ENCODE results near the gene FREY1. TPM values are rescaled to one million over a fixed set of nuclear protein-coding genes. Genes with fewer than 3 reads are reported as not detected.

The FREY1 gene
- total and polyA plus RNA-seq, 2 of the 4 experiments (the other 2 are of a cell fraction): 0.21 TPM; not detected in 1

DNA sequence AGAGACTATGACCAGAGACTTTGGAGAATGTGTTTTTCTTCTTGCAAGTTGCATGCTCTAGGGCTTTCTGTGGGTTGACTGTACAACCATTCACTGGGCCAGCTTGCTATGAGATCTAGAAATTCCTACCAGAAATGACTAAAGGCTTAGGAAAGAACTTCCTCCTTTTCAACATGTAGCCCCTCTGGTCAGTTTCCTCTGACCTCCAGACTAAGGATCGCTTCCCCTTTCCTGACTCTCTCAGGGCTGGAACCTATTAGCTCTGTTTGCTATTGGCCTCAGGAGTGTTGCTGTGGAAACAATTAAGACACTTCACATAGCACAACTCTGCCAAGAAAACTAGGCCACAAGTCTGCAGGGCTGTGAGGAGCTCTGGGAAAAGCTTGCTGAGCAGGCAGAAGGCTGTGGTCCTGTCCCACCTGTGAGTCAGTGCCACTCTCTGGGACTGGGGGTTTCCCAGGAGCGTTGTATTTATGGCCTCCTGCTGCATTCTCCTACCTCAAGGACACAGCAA, 49.1 kb downstream of the FREY1 start:
- Histone ChIP-seq H4K20me1 (ENCODE audit: insufficient read depth, low read length) (peaks cover 21% of the 10 kb centered on the region), H3K9me1 (ENCODE audit: insufficient read depth, low read length) (peaks cover 23% of the 10 kb centered on the region), H3K18ac (ENCODE audit: low read depth, low read length) (peak overlapping the region; percentile 14; the same call in 1 of the 2 replicates), H3K4me1 (ENCODE audit: control insufficient read depth, insufficient read depth, low read length) (peaks cover 30% of the 10 kb centered on the region), H3K23ac (ENCODE audit: low read depth, low read length) (peak overlapping the region; percentile 1; the same call in 1 of the 2 replicates), H3K27me3 (ENCODE audit: control insufficient read depth, insufficient read depth, low read length) (no peaks in the 10 kb centered on the region), H4K91ac (ENCODE audit: insufficient read depth, low read depth, low read length) (no peak overlapping the region), H2BK120ac (ENCODE audit: low read depth, low read length) (peak overlapping the region; percentile 62; the same call in 1 of the 2 replicates), H2BK15ac (ENCODE audit: low read depth, low read length) (0 out of 3 replicates have a peak overlapping the region, but pooled peaks have one; percentile 36), H4K5ac (ENCODE audit: low read depth, low read length) (no peak overlapping the region), H3K9me3 (ENCODE audit: control insufficient read depth, insufficient read depth, low read length) (no peaks in the 10 kb centered on the region), H3K4me3 (ENCODE audit: insufficient read depth, low read depth, low read length) (no peak overlapping the region), H2BK5ac (ENCODE audit: low read depth, low read length, poor library complexity, severe bottlenecking) (peak overlapping the region; percentile 3), H2AFZ (replicated peaks; ENCODE audit: low read length, poor library complexity) (no peak overlapping the region), H3K79me1 (ENCODE audit: low read depth in 1 of 2, low read length in 2 of 2) (peaks cover 14 to 62% of the 10 kb centered on the region in 2 experiments), H3K9ac (ENCODE audit: low read depth, low read length) (no peak overlapping the region), H2BK20ac (ENCODE audit: low read depth, low read length) (no peak overlapping the region), H3K4me2 (ENCODE audit: low read depth, low read length) (no peak overlapping the region), H3K4ac (ENCODE audit: low read depth, low read length) (peak overlapping the region; percentile 90; the same call in 1 of the 2 replicates), H3K14ac (replicated peaks; ENCODE audit: low read depth, low read length) (no peak overlapping the region), H3K36me3 (ENCODE audit: control insufficient read depth, insufficient read depth, low read length) (peaks cover 24% of the 10 kb centered on the region), H3K27ac (ENCODE audit: insufficient read depth, low read length) (peak overlapping the region; percentile 75; the same call in 1 of the 2 replicates), H2AK9ac (replicated peaks; ENCODE audit: low read depth, low read length, poor library complexity) (no peak overlapping the region), H4K8ac (ENCODE audit: low read depth in 2 of 2, low read length in 2 of 2) (peak overlapping the region in 1 of 2 experiments; percentile 12; a peak in 1 of 4 replicates), H2AK5ac (ENCODE audit: low read depth, low read length) (peak overlapping the region; percentile 92; the same call in 1 of the 2 replicates), H3K56ac (ENCODE audit: extremely low read depth, insufficient read depth, low read length) (no peak overlapping the region)
- TF ChIP-seq RCOR1 (IDR thresholded peaks at IDR 0.05; ENCODE audit: insufficient replicate concordance, low read length): no peak
- TF ChIP-seq FOS (IDR thresholded peaks at IDR 0.05; ENCODE audit: low read depth, low read length): 0 out of 2 replicates have a peak, but pooled peaks have one; percentile 25
- peak; percentile 71 for TF ChIP-seq MAFK (IDR thresholded peaks at IDR 0.05; ENCODE audit: low read depth, low read length)
- 0 out of 2 replicates have a peak, but pooled peaks have one; percentile 2 for ATAC-seq (ENCODE audit: low read depth)
- no TSS peak for BruUV-seq (replicated peaks)
- intact Hi-C loops (cut with micrococcal nuclease): no loop called here
- dilution Hi-C loops (cut with HindIII; ENCODE audit: low sequenced_read_pairs, unreplicated experiment): no loop called here
- in situ Hi-C loops (cut with MboI; ENCODE audit: low sequenced_read_pairs): no loop called here
- peak; percentile 84 for DNase-seq
- ChIA-PET CTCF (interaction anchor here (0.5 to 1.4 kb wide), 2 partner anchors 15 kb away, joined by 3 read pairs; no protein-coding TSS in a partner anchor), POLR2A (ENCODE audit: unreplicated experiment) (no interaction called here)
- WGBS, 2 experiments (ENCODE audit: extremely low coverage in 2 of 2, insufficient read length in 1 of 2): 60% methylated on average over 1 of the region's 2 CpGs; no CpG with 5 or more reads in 1 of the 2 experiments

Other genes starting within 250 kb of the FREY1 start
- not detected in 2 replicates for gene CHST1, start 241.6 kb downstream of the FREY1 start, total RNA-seq (2012; rRNA removed)
- gene CHST1, start 241.6 kb downstream of the FREY1 start, polyA plus RNA-seq (2012; rRNA removed): 0.21 and 0.27 TPM in 2 replicates
- 3.1 and 4.3 TPM in 2 replicates for gene SLC35C1, start 102.1 kb downstream of the FREY1 start, total RNA-seq (2012; rRNA removed)
- 26.7 and 27.1 TPM in 2 replicates for gene SLC35C1, start 102.1 kb downstream of the FREY1 start, polyA plus RNA-seq (2012; rRNA removed)
- 12.8 and 13.1 TPM in 2 replicates for gene CRY2, start 59.8 kb downstream of the FREY1 start, total RNA-seq (2012; rRNA removed)
- gene CRY2, start 59.8 kb downstream of the FREY1 start, polyA plus RNA-seq (2012; rRNA removed): 10.8 and 12.2 TPM in 2 replicates
- gene MAPK8IP1, start 21.6 kb downstream of the FREY1 start, total RNA-seq (2012; rRNA removed): 6.5 and 6.9 TPM in 2 replicates
- 9.6 and 12.4 TPM in 2 replicates for gene MAPK8IP1, start 21.6 kb downstream of the FREY1 start, polyA plus RNA-seq (2012; rRNA removed)
- 15.3 and 17.9 TPM in 2 replicates for gene PEX16, start 10.6 kb upstream of the FREY1 start, total RNA-seq (2012; rRNA removed)
- gene PEX16, start 10.6 kb upstream of the FREY1 start, polyA plus RNA-seq (2012; rRNA removed): 23.3 and 29.4 TPM in 2 replicates
- gene LARGE2, start 15.4 kb upstream of the FREY1 start, total RNA-seq (2012; rRNA removed): not detected in 2 replicates
- 0.03 and 0.13 TPM in 2 replicates for gene LARGE2, start 15.4 kb upstream of the FREY1 start, polyA plus RNA-seq (2012; rRNA removed)
- 9.0 and 9.7 TPM in 2 replicates for gene PHF21A, start 214.2 kb upstream of the FREY1 start, total RNA-seq (2012; rRNA removed)
- gene PHF21A, start 214.2 kb upstream of the FREY1 start, polyA plus RNA-seq (2012; rRNA removed): 20.6 and 23.6 TPM in 2 replicates